RKO (cell line): ENCODE data around the gene TMEM69.
"Not testable (repeated sequence)": the region's sequence is repeated elsewhere in the genome, so short reads cannot be mapped to it uniquely, and the experiment has no call there.

Experiments used
- DNase-seq: peaks from one replicate; pipeline ENCODE4 v3.0.0-alpha.2; 2016; ENCODE audit warnings: low spot score

The TMEM69 gene

DNA sequence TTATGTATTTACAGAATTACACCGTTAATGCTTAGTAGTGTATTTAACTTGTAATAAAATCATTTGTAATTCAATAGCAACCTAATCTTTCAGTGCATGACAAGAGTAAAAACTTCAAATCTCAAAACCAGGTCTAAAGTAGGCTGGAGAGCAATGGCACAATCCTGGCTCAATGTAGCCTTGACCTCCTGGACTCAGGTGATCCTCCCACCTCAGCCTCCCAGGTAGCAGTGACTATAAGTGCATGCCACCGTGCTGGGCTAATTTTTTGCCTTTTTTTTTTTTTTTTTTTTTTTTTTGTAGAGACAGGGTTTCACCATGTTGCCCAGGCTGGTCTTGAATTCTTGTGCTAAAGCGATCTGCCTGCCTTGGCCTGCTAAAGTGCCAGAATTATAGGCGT is 51.2 kb downstream of the TMEM69 start:
- no peak for DNase-seq

DNA sequence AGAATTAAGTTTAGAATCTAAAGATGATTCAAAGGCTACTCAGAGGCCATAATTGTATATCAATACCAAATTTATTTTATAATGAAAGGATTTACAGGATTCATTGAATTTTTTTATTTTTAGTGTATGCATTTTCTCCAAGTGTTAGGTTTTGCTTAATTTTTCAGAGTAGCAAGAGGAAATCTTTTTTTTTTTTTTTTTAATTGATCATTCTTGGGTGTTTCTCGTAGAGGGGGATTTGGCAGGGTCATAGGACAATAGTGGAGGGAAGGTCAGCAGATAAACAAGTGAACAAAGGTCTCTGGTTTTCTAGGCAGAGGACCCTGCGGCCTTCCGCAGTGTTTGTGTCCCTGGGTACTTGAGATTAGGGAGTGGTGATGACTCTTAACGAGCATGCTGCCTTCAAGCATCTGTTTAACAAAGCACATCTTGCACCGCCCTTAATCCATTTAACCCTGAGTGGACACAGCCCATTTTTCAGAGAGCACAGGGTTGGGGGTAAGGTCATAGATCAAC is 51.7 kb downstream of the TMEM69 start:
- DNase-seq = not testable (repeated sequence)
